Smooth muscle cell of the brain vasculature (primary cell): Measurements from ENCODE around the gene COX7C.

Experiments
- DNase-seq: peaks from one replicate; pipeline ENCODE4 v3.0.0-alpha.2; 2012; ENCODE audit warnings: low read depth, low spot score

COX7C gene

DNA sequence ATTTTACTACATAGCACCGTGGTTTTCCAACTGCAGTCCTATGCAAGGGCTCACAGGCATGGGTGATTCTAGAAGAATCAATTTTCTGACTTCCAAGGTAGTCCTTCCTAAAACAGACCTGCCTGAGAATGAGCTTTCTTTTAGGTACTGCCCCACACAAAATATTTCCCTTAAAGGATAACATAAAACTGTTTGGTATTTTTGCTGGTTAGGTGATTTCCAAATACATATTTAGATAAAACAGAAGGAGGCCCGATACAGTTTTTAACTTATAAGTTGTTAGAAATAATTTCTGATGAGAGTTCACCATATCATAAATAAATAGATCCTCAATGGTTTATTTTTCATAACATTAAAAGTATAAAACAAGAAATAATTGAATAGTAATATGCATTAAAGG lies 46.4 kb downstream of the COX7C start:
- DNase-seq: no peak

DNA sequence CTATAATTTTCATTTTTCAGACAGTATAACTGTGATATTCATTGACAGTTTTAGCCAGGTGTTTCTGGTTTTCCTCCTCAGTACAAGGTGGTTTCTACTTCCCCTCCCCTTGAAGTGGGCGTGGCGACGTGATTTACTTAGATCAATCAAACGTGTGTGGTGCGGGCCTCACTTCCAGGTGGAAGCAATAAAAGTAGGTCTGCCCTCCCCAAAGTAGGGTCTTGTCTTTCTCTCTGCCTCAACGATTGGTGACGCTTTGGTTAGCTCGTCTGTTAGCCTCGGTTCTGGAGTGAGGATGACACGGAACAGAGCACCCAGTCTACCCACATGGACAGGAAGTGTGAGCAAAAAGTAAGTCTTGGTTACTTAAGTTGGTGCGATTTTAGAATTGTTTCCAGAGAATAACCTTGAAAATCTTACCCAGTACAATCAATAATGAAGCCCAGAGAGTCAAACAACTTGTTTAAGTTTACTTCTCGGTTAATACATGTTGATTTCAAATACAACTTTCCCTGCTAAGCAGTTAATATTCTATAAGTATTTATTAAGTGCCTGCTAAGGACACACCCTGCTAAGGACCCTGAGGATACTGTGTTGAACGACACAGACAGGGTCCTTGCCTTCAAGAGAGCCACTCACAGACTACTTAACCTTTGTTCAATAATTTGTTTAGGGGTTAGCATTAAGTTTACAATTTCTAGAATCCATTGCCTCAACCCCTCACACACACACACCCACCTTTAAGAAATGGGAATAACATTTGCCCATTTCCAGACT lies 48.4 kb downstream of the COX7C start:
- DNase-seq: no peak

GRCh38 chr5:86666981-86667380 lies 49.2 kb downstream of the COX7C start:
- DNase-seq: no peak
